ENCODE data around the gene BRSK2. TPM values are rescaled to one million over a fixed set of nuclear protein-coding genes. Genes with fewer than 3 reads are reported as not detected.

The BRSK2 gene
- total and polyA plus RNA-seq, 2 donors (not counting 1 experiment from before 2014, with no cell fraction given), result 0.11 to 0.33 TPM

DNA sequence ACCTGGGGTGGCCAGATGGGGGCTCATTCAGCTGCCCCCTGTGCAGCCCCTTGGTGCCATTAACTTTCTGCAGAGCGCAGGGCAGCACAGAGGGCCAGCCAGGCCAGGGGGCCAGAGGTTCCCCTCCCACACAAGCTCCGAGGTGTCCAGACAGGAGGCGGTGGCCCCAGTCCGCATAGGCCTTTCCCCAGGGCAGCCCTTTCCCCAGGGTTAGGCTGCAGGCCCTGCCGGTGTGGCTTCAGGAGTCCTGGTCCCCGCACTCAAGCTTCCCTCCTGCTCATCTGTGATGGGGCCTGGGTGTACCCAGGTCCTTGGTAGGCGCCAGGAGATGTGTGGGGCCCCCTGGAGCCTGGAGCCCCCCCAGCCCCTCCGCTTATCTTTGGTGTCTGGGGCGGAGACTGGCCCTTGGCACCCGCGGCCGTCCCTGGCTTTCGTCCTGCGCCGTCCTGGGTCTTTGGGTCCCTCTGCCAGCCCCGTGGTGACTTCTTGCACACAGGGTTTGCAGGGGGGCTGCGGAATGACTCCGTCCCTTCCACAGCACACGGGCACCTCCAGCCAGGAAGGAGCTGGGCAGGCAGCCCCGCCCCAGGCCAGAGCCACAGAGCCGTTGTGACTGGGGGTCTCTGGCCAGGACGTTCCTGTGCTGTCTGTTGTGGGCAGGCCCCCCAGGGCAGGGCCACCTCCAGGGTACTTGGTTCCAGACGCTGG lies 8.9 kb downstream of the BRSK2 start:
- Histone ChIP-seq H2AFZ (ENCODE audit: low read length) (no peak overlapping the region), H3K27me3 (ENCODE audit: control insufficient read depth, insufficient read depth, low read length) (no peaks in the 10 kb centered on the region), H3K27ac (ENCODE audit: insufficient read depth, low read length) (no peak overlapping the region), H3K4me3 (replicated peaks in 1 of 4; ENCODE audit: control extremely low read depth in 1 of 4, insufficient read depth in 1 of 4, low read depth in 3 of 4, low read length in 4 of 4) (no peak overlapping the region), H3K4me1 (ENCODE audit: control insufficient read depth, extremely low read depth, insufficient read depth, low read length) (no peaks in the 10 kb centered on the region), H3K4me2 (ENCODE audit: extremely low read depth, insufficient read depth, low read length) (no peak overlapping the region), H3K79me2 (ENCODE audit: control insufficient read depth, insufficient read depth, low read length) (no peaks in the 10 kb centered on the region), H3K9me3 (ENCODE audit: control insufficient read depth, insufficient read depth, low read depth, low read length) (no peaks in the 10 kb centered on the region), H4K20me1 (ENCODE audit: control insufficient read depth, extremely low read depth, insufficient read depth, low read length) (no peaks in the 10 kb centered on the region), H3K36me3 (ENCODE audit: control insufficient read depth, insufficient read depth, low read length) (no peaks in the 10 kb centered on the region), H3K9ac (ENCODE audit: insufficient read depth, low read length) (no peak overlapping the region)
- no peak for TF ChIP-seq EZH2 (IDR thresholded peaks at IDR 0.05; ENCODE audit: low read length, missing control alignments)
- TF ChIP-seq, protein P1, sequence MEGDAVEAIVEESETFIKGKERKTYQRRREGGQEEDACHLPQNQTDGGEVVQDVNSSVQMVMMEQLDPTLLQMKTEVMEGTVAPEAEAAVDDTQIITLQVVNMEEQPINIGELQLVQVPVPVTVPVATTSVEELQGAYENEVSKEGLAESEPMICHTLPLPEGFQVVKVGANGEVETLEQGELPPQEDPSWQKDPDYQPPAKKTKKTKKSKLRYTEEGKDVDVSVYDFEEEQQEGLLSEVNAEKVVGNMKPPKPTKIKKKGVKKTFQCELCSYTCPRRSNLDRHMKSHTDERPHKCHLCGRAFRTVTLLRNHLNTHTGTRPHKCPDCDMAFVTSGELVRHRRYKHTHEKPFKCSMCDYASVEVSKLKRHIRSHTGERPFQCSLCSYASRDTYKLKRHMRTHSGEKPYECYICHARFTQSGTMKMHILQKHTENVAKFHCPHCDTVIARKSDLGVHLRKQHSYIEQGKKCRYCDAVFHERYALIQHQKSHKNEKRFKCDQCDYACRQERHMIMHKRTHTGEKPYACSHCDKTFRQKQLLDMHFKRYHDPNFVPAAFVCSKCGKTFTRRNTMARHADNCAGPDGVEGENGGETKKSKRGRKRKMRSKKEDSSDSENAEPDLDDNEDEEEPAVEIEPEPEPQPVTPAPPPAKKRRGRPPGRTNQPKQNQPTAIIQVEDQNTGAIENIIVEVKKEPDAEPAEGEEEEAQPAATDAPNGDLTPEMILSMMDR (conservative IDR thresholded peaks at IDR 0.05 in 1 of 2, IDR thresholded peaks at IDR 0.05 in 1 of 2; ENCODE audit: low read depth in 1 of 2, low read length in 2 of 2), result no peak
- DNase-seq (ENCODE audit: low read depth in 2 of 2), result no peak

DNA sequence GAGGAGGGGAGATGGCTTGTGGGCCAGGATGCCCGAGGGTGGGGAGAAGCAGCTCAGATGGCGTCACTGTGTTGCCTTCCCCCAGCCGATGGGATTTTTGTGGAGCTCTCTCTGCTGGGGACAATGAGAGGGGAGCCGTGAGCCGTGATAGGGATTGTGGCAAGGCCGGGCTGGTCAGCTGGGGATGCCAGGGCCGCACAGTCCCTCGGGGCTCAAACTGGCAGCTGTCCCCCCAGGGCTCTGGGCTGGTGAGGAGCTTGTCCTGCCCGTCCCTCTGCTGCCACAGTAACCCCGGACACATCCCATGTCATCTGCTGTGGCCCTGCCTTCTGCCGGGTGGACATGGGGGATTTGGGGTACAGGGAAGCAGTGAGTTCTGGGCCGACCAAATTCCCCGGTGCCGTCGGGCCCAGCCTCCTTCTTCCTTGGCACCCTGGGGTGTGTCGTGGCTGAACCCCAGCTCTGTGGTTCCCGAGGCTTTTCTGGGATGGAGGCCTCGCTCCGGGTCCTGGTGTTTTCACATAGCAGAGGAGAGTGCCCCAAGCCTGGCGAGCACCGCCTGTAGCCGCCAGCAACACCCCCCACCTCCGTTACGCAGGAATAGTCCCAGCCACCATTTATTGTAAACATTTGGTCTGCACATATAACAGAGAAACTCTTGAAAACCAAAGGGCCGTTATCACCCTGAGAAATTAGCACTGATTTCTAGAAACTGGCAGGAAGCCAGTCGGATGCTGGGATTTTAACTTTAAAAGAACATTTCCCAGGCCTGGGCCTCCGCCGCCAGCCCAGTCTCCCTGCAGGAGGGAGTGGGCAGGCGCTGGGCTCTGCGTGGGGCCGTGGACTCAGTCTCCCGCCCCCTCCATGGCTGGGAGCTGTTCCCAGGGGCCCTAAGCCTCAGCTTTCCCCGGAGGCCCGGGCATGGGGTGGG lies 9.9 kb downstream of the BRSK2 start:
- H3K79me2 ChIP-seq (ENCODE audit: control insufficient read depth, insufficient read depth, low read length), result no peaks in the 10 kb centered on the region
- no peak for DNase-seq (ENCODE audit: low read depth in 2 of 2)
- no peaks in the 10 kb centered on the region for H3K4me1 ChIP-seq (ENCODE audit: control insufficient read depth, extremely low read depth, insufficient read depth, low read length)
- H3K27me3 ChIP-seq (ENCODE audit: control insufficient read depth, insufficient read depth, low read length), result no peaks in the 10 kb centered on the region
- H3K4me2 ChIP-seq (ENCODE audit: extremely low read depth, insufficient read depth, low read length), result no peak overlapping the region
- H4K20me1 ChIP-seq (ENCODE audit: control insufficient read depth, extremely low read depth, insufficient read depth, low read length), result no peaks in the 10 kb centered on the region
- H3K36me3 ChIP-seq (ENCODE audit: control insufficient read depth, insufficient read depth, low read length), result no peaks in the 10 kb centered on the region
- no peak for TF ChIP-seq EZH2 (IDR thresholded peaks at IDR 0.05; ENCODE audit: low read length, missing control alignments)
- TF ChIP-seq, protein P1 (conservative IDR thresholded peaks at IDR 0.05 in 1 of 2, IDR thresholded peaks at IDR 0.05 in 1 of 2; ENCODE audit: low read depth in 1 of 2, low read length in 2 of 2), result no peak
- H3K4me3 ChIP-seq (replicated peaks in 1 of 4; ENCODE audit: control extremely low read depth in 1 of 4, insufficient read depth in 1 of 4, low read depth in 3 of 4, low read length in 4 of 4), result no peak overlapping the region
- no peaks in the 10 kb centered on the region for H3K9me3 ChIP-seq (ENCODE audit: control insufficient read depth, insufficient read depth, low read depth, low read length)
- no peak overlapping the region for H3K9ac ChIP-seq (ENCODE audit: insufficient read depth, low read length)
- H2AFZ ChIP-seq (ENCODE audit: low read length), result no peak overlapping the region
- H3K27ac ChIP-seq (ENCODE audit: insufficient read depth, low read length), result no peak overlapping the region
